NCI-H526 treated with DMSO at 0.1 percent for 48 hours (cell line): Measurements from ENCODE around the gene YTHDF1.

Experiments
- DNase-seq: peaks from one replicate; lab custom pipeline; 2025; lab: John Stamatoyannopoulos, UW

Gene YTHDF1

GRCh38 chr20:63155266-63156165 is 60.4 kb downstream of the YTHDF1 start:
- DNase-seq, result no peak

GRCh38 chr20:63154395-63154794 is 61.5 kb downstream of the YTHDF1 start:
- DNase-seq, result no peak

GRCh38 chr20:63153254-63154221 is 62.4 kb downstream of the YTHDF1 start:
- no peak for DNase-seq

- DNase-seq, result no peak
Measured at GRCh38 chr20:63152322-63153253, 63.3 kb downstream of the YTHDF1 start.

- DNase-seq, result no peak
Measured at GRCh38 chr20:63151554-63152321, 64.2 kb downstream of the YTHDF1 start.

GRCh38 chr20:63150911-63151531 is 64.9 kb downstream of the YTHDF1 start:
- DNase-seq, result no peak

GRCh38 chr20:63150391-63150898 is 65.5 kb downstream of the YTHDF1 start:
- no peak for DNase-seq

- DNase-seq, result no peak
Measured at GRCh38 chr20:63149531-63150192, 66.3 kb downstream of the YTHDF1 start.

- DNase-seq, result no peak
Measured at GRCh38 chr20:63148696-63149095, 67.2 kb downstream of the YTHDF1 start.

GRCh38 chr20:63147532-63147931 is 68.4 kb downstream of the YTHDF1 start:
- DNase-seq, result no peak
